Retinal pigment epithelial cell (primary cell): Measurements from ENCODE around the gene ETFRF1.

Experiments
- DNase-seq: peaks from one replicate; pipeline ENCODE4 v3.0.0-alpha.2; 2010; ENCODE audit warnings: low read depth
- H3K4me3 ChIP-seq: 2 replicates; pipeline ENCODE4 v1.5.1; 2011; ENCODE audit warnings: mild to moderate bottlenecking, low read length, control low read depth, moderate library complexity
- TF ChIP-seq, protein P1 (sequence below): conservative IDR thresholded peaks from 2 replicates; pipeline ENCODE4 v1.5.1; 2011; ENCODE audit warnings: low read depth, low read length, control low read depth, inconsistent platforms

Gene ETFRF1

GRCh38 chr12:25190793-25191192, 4.2 kb upstream of the ETFRF1 start:
- no peak overlapping the region for H3K4me3 ChIP-seq
- no peak for DNase-seq
- TF ChIP-seq, protein P1, sequence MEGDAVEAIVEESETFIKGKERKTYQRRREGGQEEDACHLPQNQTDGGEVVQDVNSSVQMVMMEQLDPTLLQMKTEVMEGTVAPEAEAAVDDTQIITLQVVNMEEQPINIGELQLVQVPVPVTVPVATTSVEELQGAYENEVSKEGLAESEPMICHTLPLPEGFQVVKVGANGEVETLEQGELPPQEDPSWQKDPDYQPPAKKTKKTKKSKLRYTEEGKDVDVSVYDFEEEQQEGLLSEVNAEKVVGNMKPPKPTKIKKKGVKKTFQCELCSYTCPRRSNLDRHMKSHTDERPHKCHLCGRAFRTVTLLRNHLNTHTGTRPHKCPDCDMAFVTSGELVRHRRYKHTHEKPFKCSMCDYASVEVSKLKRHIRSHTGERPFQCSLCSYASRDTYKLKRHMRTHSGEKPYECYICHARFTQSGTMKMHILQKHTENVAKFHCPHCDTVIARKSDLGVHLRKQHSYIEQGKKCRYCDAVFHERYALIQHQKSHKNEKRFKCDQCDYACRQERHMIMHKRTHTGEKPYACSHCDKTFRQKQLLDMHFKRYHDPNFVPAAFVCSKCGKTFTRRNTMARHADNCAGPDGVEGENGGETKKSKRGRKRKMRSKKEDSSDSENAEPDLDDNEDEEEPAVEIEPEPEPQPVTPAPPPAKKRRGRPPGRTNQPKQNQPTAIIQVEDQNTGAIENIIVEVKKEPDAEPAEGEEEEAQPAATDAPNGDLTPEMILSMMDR = no peak

DNA sequence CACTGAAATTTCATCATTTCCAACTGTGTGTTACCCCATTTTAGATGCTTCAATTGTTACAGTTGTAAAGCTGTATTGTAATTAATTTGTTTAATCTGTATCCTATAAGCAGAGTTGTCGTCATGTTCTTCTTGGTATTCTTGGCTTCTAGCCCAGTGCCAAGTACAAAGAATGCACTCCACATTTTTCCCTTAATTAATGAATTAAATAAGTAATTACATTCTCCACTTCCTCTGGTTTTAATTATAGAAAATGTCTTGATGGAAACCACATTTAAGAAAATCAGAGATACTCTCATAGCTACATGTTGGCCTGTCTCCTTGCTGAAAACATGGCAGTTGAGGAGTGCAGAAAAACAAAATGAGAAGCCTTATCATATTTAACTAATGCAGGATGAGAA, 823 bp upstream of the ETFRF1 start:
- DNase-seq = no peak
- peak overlapping the region; percentile 82 for H3K4me3 ChIP-seq
- TF ChIP-seq, protein P1 = no peak

DNA sequence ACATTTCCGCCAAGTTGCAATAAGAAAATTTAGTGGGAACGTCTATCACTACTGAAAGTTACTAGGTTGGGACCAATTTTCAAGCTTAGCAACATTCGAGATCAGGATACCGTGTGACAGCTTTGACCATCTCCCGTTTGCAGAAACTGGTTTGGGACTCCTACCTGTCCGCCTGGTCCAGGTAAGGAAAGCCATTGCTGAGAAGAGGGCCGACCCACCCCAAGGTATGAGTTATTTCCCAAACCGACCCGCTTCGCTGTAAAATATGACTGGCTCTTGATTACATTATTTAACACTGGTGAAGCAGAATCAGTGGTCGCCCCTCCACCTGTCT, 348 bp upstream of the ETFRF1 start:
- H3K4me3 ChIP-seq = peak overlapping the region; percentile 82
- TF ChIP-seq, protein P1 = no peak
- no peak for DNase-seq

GRCh38 chr12:25197608-25198007, 2.6 kb downstream of the ETFRF1 start:
- TF ChIP-seq, protein P1 = no peak
- H3K4me3 ChIP-seq = no peak overlapping the region
- DNase-seq = no peak

DNA sequence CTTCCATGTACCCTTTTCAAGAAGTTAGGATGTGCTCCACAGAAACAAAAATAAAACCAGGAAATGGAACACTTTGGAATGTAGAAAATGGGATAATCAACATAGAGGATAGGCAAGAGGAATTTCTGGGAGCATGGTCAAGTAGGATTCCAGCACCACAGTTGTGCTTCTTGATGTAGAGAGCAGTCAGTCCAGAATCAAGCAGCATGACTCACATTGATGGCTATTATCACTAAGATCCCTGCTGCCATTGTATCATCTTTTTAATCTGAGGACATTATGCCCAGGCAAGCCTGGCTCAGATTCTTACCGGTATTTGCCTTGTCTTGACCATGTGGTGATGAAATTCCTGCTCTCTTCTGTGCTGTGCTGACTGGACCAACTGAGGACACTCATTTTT, 5.7 kb downstream of the ETFRF1 start:
- TF ChIP-seq, protein P1 = no peak
- DNase-seq = no peak

DNA sequence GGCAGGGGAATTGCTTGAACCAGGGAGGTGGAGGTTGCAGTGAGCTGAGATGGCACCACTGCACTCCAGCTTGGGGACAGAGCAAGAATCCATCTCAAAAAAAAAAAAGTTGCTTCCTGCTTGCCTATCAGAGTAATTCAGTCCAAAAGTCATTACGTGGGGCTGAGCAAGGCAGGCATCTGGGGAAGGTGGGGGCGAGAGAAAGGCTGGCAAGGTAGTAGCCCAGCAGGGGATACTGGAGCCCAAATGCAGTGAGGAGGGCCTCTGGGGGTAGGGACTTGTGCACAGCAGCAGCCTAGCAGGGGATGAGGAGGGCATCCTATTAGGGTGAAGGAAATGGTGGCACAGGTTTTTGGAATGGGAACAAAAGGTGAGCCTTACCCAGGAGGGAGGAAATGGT, 7.1 kb downstream of the ETFRF1 start:
- TF ChIP-seq, protein P1 = no peak
- H3K4me3 ChIP-seq = no peak overlapping the region
- no peak for DNase-seq

More for the DNA sequence above, 5.7 kb downstream of the ETFRF1 start:
- no peak overlapping the region for H3K4me3 ChIP-seq

- H3K4me3 ChIP-seq = no peak overlapping the region
- TF ChIP-seq, protein P1 = no peak
Measured at GRCh38 chr12:25207411-25207810, 12.4 kb downstream of the ETFRF1 start.

More at GRCh38 chr12:25207411-25207810, 12.4 kb downstream of the ETFRF1 start:
- no peak for DNase-seq
